SHP77 (cell line): ENCODE measurements around the gene NPSR1.
A peak's percentile ranks its signal among the peaks of the same experiment; 100 is the strongest.

Source experiments
- DNase-seq, 2 experiments: peaks; one replicate each; lab custom pipeline; 2025; lab: John Stamatoyannopoulos, UW

Gene NPSR1

GRCh38 chr7:34723338-34723737 lies 65.3 kb downstream of the NPSR1 start:
- no peak for DNase-seq

GRCh38 chr7:34723866-34724490 lies 66.0 kb downstream of the NPSR1 start:
- DNase-seq: no peak

DNA sequence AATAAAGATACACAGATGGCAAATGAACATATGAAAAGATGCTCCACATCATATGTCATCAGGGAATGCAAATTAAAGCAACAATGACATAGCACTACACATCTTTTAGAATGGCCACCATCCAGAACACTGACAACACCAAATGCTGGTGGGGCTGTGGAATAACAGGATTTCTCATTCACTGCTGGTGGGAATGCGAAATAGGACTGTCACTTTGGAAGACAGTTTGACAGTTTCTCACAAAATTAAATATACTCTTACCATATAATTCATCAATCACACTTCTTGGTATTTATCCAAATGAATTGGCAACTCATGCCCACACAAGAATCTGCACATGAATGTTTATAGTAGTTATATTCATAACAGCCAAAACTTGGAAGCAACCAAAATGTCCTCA lies 68.2 kb downstream of the NPSR1 start:
- DNase-seq: no peak

GRCh38 chr7:34727464-34727995 lies 69.5 kb downstream of the NPSR1 start:
- no peak for DNase-seq

GRCh38 chr7:34728156-34728555 lies 70.1 kb downstream of the NPSR1 start:
- no peak for DNase-seq

DNA sequence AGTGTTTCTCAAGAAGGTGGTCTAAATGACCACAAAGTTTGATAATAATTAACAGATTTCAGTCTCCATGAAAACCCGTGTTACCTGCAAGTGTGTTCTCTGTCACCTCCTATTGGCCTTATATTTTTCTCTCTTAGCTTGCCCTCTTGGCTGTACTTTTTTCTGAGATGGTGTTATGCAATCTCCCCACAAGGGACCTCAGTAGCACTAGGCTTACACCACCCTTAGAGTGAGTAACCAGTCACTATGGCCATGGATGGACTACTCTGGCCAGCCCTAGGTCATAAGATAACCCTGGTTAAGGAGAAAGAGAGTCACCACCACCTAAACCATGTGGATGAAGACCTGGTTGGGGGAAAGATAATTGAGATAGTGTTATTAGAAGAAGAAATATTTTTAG lies 76.8 kb downstream of the NPSR1 start:
- DNase-seq: no peak

- DNase-seq: no peak
These were observed 77.5 kb downstream of the NPSR1 start for GRCh38 chr7:34735526-34735925.

GRCh38 chr7:34739651-34740300 lies 81.8 kb downstream of the NPSR1 start:
- no peak for DNase-seq

DNA sequence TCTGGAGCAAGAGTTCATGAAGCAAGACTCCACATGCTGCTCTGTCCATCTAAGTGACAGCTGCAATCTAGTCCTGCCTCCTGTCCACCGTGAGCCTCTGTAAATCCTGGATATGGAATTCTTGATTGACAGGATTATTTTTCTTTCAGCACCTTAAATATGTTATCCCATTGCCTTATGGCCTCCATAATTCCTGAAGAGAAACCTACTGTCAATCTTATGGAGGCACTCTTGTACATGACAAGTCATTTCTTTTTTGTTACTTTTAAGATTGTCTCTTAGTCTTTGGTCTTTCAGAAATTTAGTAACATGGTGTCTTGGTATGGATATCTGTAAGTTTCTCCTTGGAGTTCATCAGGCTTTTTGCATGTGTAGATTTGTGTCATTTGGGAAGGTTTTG lies 82.8 kb downstream of the NPSR1 start:
- no peak for DNase-seq

DNA sequence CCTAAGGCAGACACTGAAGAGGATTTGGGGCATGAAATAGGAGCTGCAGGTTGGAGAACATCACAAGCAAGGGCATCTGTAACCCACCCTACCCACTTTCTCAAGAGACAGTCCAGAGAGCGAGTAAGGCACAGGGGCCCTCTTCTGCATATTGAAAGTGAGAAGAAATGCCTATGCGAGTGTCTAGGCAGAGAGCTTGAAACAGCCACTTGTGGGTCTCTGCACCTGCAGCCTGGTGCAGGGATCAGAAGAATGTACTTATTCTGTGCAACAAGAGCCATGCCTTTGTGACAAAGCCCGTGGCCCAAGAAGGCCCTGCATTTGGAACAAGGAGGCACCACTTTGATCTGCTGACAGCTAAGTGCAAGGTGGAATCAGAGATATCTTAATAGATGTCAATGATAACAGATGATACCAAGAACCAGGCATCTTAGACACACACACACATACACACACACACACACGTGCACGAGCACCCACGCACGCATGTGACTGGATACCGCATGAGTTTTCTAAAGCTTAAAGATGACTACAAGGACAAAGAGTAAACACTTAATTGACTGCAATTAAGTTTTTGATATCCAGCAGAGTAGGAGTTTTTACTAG lies 89.3 kb downstream of the NPSR1 start:
- peak; percentile 9 to 21 for DNase-seq

DNA sequence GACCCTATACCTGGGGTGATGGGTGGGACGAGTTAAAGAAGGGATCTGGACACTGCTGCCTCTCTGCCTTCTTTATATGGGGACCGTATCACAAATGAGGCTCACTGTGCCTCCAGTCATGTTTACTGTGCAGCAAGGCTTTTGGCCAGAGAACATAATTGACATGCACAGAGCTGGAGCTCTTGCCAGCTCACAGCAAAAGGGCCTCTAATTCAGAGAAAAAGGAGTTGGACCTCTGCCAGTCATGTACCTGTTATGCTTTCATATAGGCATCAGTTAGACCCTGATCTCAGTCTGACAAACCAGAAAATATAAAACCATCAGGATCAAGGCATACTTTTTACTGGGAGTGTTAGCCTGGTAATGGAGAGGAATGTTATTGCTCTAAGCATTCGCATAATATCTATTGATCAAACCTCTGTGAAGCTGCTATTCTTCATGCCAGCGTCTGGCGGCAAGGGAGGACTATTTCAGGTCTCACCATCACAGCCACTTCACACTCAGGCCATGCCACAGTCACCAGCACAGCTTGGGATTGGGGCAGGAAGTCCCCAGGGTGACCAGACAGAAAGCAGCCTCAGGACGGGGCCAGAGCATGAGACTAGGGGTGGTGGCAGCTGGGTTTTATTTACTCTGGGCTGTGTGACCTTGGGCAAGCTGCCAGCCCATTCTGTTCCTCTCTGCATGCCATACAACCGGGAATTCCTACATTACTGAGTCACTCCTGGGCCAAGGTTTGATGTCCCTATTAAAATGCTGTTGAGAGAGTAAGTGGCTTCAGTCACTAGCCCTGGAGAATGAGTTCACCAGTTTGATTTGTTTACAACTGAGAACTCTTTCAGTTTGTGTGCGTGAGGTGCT lies 90.1 kb downstream of the NPSR1 start:
- peak; percentile 92 to 95 for DNase-seq

DNA sequence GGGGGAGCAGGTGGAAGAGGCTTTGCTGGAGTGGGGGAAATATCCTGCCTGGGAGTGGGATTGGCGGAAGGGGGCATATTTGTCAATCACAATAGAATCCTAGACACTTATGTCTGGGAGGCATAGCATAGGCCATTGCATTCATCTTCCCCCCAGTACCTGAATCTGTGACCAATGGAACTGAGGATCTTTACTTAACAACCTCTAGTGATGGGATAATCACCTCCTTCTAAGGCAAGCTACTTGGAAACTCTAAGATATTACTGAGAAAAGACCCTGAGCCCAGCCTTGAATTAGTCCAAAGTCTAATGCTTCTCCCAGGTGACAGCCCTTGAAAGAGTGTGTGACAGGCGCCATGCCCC lies 90.7 kb downstream of the NPSR1 start:
- DNase-seq: no peak

DNA sequence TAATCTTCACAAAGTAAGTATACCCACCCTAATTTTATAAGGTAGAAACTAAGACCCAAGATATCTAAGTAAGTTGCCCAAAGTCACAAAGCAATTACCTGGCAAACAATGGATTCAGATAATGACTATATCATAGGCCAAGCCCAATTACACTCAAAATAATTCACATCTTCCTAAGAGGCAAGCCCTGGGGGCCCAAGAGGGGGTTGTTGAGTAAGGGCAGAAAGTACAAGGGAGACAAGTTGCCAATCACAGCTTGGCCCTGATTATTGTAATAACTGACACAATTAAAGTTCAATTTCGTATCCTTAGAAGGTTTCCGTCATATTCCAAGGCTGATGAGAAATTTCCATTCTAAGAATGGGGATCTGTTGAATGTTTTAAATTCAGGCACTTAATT lies 91.4 kb downstream of the NPSR1 start:
- no peak for DNase-seq

DNA sequence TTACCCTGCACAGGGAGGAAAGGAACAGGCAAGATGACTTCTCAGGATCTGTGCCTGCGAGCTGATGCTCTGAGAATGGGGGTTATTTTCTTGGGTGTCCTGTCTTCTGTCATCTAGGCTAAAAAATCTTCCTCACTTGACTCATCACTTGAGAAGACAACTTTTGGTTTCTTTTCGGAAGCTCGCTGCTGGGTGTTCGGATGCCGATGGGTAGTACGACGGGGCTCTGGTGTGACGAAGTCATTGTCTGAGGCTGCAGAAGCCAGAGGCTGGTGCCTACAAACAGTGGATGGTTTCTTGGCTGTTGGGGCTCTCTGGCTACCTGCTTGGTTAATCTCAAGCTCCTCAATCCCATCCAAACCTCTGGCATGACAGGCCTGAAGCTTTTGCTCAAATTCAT lies 92.2 kb downstream of the NPSR1 start:
- no peak for DNase-seq

GRCh38 chr7:34750636-34751035 lies 92.6 kb downstream of the NPSR1 start:
- no peak for DNase-seq

DNA sequence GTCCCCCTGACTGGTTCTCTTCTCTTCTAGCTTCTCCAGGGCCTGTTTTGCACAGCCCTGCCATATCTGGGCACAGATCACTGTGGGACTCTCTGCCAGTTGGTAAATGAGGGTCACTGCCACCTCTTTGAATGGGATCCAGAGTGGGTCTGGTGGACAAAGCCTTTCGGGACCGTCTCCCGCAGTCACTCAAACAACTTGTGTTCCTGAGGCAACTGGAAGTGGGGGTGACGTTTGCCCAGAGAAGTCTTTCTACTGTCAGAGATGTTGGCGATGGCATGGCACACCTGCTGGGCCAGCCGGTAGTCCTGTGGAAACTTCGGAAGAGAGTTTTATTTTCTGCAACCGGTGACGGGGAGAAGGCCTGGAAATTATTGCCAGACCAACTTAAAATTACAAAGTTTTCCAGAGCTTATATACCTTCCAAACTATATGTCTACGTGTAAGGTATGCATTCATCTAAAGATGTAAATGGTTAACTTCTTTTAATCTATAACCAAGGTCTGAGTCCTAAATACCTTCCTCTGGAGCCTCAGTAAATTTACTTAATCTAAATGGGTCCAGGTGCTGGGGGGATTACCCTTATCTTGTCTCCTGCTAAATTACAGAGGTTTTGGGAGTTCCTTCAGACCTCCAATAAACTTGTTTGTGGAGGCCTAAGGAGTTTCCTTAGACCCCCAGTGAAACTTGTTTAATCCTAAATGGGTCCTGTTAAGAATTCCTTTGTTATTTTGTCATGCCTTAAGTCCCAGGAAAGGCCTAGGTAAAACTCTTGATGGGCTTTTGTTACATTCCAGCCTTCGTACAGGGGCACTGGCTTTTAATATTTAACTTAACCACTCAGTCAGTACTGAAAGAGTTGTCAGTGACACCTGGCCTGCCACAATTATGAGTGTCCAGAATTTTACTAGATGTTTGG lies 94.0 kb downstream of the NPSR1 start:
- DNase-seq: no peak

DNA sequence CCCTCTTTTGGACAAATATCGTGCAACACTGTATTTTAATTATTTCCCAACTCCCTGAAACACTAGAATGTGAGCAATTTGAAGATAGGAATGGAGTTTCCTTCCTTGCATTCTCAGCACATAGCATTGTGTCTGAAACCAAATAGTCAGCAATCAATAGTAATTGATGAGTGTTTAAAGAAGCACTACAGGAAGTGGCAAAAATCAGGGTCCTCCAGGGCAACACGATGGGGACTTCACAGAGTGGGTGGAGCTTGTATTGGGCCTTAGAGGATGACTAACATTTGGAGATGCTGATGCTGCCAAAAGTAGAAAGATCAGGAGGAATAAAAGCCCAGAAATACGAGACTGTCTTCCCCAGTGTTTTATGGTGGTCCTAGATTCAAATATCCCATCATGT lies 94.9 kb downstream of the NPSR1 start:
- DNase-seq: no peak

- no peak for DNase-seq
These were observed 97.0 kb downstream of the NPSR1 start for GRCh38 chr7:34755008-34755407.

DNA sequence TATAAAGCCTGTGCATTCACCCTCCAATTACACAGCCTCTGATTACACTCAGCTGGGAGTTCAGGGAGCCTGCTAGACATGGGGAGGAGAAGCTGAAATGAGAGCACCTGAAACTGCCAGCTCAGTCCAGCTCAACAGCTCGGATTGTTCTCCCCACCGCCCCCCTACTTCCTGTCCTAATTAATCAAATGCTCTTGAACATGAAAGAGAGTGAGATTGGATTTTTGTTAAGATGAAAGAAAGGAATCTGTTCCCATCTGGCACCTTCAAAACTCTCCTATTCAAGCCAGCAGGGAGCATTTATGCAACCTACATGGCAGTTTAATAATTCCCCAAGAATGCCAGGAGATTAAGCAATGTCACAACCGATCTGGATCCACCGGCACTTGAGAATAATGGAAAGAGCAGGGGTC lies 98.0 kb downstream of the NPSR1 start:
- DNase-seq: peak in 1 of 2 experiments; percentile 8

DNA sequence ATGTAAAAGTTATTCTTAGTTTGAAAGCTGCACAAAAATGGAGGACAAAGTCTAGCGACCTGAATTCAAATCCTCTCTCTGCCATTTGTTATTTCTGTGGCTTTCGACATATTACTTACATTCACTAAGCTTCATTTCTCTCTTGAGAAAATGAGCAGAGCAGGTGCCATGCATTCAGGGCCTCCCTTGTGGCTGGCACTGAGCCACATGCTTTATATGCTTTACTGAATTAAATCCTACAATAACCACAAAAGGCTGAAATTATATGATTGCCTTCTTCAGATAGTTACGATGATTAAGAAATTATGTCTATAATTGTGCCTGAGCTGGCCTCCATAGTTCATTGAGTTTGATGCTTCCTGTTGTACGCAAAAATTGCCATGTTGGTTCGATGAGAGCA lies 98.7 kb downstream of the NPSR1 start:
- DNase-seq: no peak

- DNase-seq: no peak
These were observed 99.6 kb downstream of the NPSR1 start for GRCh38 chr7:34757570-34758110.
